ENCODE data around the gene GAGE12C. TPM values are rescaled to one million over a fixed set of nuclear protein-coding genes. Genes with fewer than 3 reads are reported as not detected.
"Not testable (repeated sequence)": the region's sequence is repeated elsewhere in the genome, so short reads cannot be mapped to it uniquely, and the experiment has no call there.

GAGE12C gene, protein sequence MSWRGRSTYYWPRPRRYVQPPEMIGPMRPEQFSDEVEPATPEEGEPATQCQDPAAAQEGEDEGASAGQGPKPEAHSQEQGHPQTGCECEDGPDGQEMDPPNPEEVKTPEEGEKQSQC
- polyA plus RNA-seq (2013, experiment 1 of 2) = not detected
- polyA plus RNA-seq (2013, experiment 2 of 2) = not detected

- not testable (repeated sequence) for H3K36me3 ChIP-seq (ENCODE audit: control insufficient read depth, insufficient read depth, low read length); H3K9me3 ChIP-seq (ENCODE audit: control insufficient read depth, low read length); H3K4me3 ChIP-seq (ENCODE audit: extremely low read depth, insufficient read depth, low read length, poor library complexity, severe bottlenecking); H3K27ac ChIP-seq (ENCODE audit: low read depth, low read length, severe bottlenecking); H3K4me1 ChIP-seq (ENCODE audit: control insufficient read depth, insufficient read depth, low read length, poor library complexity, severe bottlenecking)
- no CpG with 5 or more reads among the region's 16 CpGs for WGBS, 2 experiments (ENCODE audit: insufficient coverage in 2 of 2)
These were observed at the start of gene GAGE12C for GRCh38 chrX:49531877-49532276. GAGE12C (plus strand) TSS chrX:49532177; CDS start chrX:49533332, 1,155 bp downstream.

DNA sequence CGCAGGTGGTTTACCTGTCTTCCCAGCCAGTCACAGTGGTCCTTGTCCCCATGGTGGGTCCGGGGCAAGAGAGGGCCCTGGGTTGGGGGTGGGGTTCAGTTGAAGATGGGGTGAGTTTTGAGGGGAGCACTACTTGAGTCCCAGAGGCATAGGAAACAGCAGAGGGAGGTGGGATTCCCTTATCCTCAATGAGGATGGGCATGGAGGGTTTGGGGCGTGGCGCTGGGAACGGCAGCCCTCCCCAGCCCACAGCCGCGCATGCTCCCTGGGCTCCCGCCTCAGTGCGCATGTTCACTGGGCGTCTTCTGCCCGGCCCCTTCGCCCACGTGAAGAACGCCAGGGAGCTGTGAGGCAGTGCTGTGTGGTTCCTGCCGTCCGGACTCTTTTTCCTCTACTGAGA is 9.5 kb downstream of the GAGE12C start, which contains the start of gene GAGE12D:
GAGE12D (plus strand) TSS at position 301 of the 400 bp plus-strand sequence. CDS start 1,155 bp downstream, outside the sequence.
- not testable (repeated sequence) for H3K4me1 ChIP-seq (ENCODE audit: control insufficient read depth, insufficient read depth, low read length, poor library complexity, severe bottlenecking); H3K36me3 ChIP-seq (ENCODE audit: control insufficient read depth, insufficient read depth, low read length); H3K9me3 ChIP-seq (ENCODE audit: control insufficient read depth, low read length); H3K4me3 ChIP-seq (ENCODE audit: extremely low read depth, insufficient read depth, low read length, poor library complexity, severe bottlenecking); H3K27ac ChIP-seq (ENCODE audit: low read depth, low read length, severe bottlenecking)
- no CpG with 5 or more reads among the region's 16 CpGs for WGBS, 2 experiments (ENCODE audit: insufficient coverage in 2 of 2)

GRCh38 chrX:49550989-49551388 is 19.0 kb downstream of the GAGE12C start, which contains the start of gene GAGE12E:
GAGE12E (plus strand) TSS chrX:49551289; CDS start chrX:49552444, 1,155 bp downstream.
- H3K4me3 ChIP-seq (ENCODE audit: extremely low read depth, insufficient read depth, low read length, poor library complexity, severe bottlenecking); H3K27ac ChIP-seq (ENCODE audit: low read depth, low read length, severe bottlenecking); H3K9me3 ChIP-seq (ENCODE audit: control insufficient read depth, low read length); H3K4me1 ChIP-seq (ENCODE audit: control insufficient read depth, insufficient read depth, low read length, poor library complexity, severe bottlenecking); H3K36me3 ChIP-seq (ENCODE audit: control insufficient read depth, insufficient read depth, low read length): not testable (repeated sequence)
- no CpG with 5 or more reads among the region's 16 CpGs for WGBS, 2 experiments (ENCODE audit: insufficient coverage in 2 of 2)

- not testable (repeated sequence) for H3K36me3 ChIP-seq (ENCODE audit: control insufficient read depth, insufficient read depth, low read length); H3K4me3 ChIP-seq (ENCODE audit: extremely low read depth, insufficient read depth, low read length, poor library complexity, severe bottlenecking); H3K27ac ChIP-seq (ENCODE audit: low read depth, low read length, severe bottlenecking); H3K4me1 ChIP-seq (ENCODE audit: control insufficient read depth, insufficient read depth, low read length, poor library complexity, severe bottlenecking); H3K9me3 ChIP-seq (ENCODE audit: control insufficient read depth, low read length)
- WGBS, 2 experiments (ENCODE audit: insufficient coverage in 2 of 2) = no CpG with 5 or more reads among the region's 16 CpGs
These were observed 28.6 kb downstream of the GAGE12C start, which contains the start of gene GAGE12F for GRCh38 chrX:49560542-49560941. GAGE12F (plus strand) TSS chrX:49560842; CDS start chrX:49561997, 1,155 bp downstream.

GRCh38 chrX:49568728-49569127 is 36.8 kb downstream of the GAGE12C start:
- not testable (repeated sequence) for H3K4me1 ChIP-seq (ENCODE audit: control insufficient read depth, insufficient read depth, low read length, poor library complexity, severe bottlenecking); H3K4me3 ChIP-seq (ENCODE audit: extremely low read depth, insufficient read depth, low read length, poor library complexity, severe bottlenecking); H3K36me3 ChIP-seq (ENCODE audit: control insufficient read depth, insufficient read depth, low read length); H3K9me3 ChIP-seq (ENCODE audit: control insufficient read depth, low read length); H3K27ac ChIP-seq (ENCODE audit: low read depth, low read length, severe bottlenecking)
- WGBS, 2 experiments (ENCODE audit: insufficient coverage in 2 of 2) = no CpG with 5 or more reads among the region's 11 CpGs

DNA sequence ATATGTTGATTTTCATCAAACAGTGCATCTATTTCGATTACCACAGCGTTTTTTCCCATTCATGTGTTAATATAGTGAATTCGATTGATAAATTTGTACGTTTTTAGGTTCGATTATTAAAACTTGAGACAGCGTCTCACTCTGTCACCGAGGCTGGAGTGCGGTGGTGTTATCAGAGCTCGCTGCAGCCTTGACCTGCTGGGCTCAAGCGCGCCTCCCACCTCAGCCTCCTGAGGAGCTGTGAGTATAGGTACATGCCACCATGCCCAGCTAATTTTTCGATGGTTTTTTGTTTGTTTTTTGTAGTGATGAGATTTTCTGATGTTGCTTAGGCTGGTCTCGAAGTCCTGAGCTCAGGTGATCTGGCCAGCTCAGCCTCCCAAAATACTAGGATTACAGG is 37.2 kb downstream of the GAGE12C start:
- H3K36me3 ChIP-seq (ENCODE audit: control insufficient read depth, insufficient read depth, low read length); H3K4me3 ChIP-seq (ENCODE audit: extremely low read depth, insufficient read depth, low read length, poor library complexity, severe bottlenecking); H3K9me3 ChIP-seq (ENCODE audit: control insufficient read depth, low read length); H3K4me1 ChIP-seq (ENCODE audit: control insufficient read depth, insufficient read depth, low read length, poor library complexity, severe bottlenecking); H3K27ac ChIP-seq (ENCODE audit: low read depth, low read length, severe bottlenecking): not testable (repeated sequence)
- 91% methylated on average over 6 of the region's 13 CpGs; no CpG with 5 or more reads in 1 of the 2 experiments for WGBS, 2 experiments (ENCODE audit: insufficient coverage in 2 of 2)

- not testable (repeated sequence) for H3K9me3 ChIP-seq (ENCODE audit: control insufficient read depth, low read length); H3K27ac ChIP-seq (ENCODE audit: low read depth, low read length, severe bottlenecking); H3K36me3 ChIP-seq (ENCODE audit: control insufficient read depth, insufficient read depth, low read length); H3K4me3 ChIP-seq (ENCODE audit: extremely low read depth, insufficient read depth, low read length, poor library complexity, severe bottlenecking); H3K4me1 ChIP-seq (ENCODE audit: control insufficient read depth, insufficient read depth, low read length, poor library complexity, severe bottlenecking)
- no CpG with 5 or more reads among the region's 16 CpGs for WGBS, 2 experiments (ENCODE audit: insufficient coverage in 2 of 2)
These were observed 38.1 kb downstream of the GAGE12C start, which contains the start of gene GAGE12G for GRCh38 chrX:49570100-49570499. GAGE12G (plus strand) TSS chrX:49570400; CDS start chrX:49571555, 1,155 bp downstream.

GRCh38 chrX:49579649-49580048 is 47.7 kb downstream of the GAGE12C start, which contains the start of gene GAGE12H:
GAGE12H (plus strand) TSS chrX:49579949; CDS start chrX:49581104, 1,155 bp downstream.
- not testable (repeated sequence) for H3K27ac ChIP-seq (ENCODE audit: low read depth, low read length, severe bottlenecking); H3K36me3 ChIP-seq (ENCODE audit: control insufficient read depth, insufficient read depth, low read length); H3K4me1 ChIP-seq (ENCODE audit: control insufficient read depth, insufficient read depth, low read length, poor library complexity, severe bottlenecking); H3K9me3 ChIP-seq (ENCODE audit: control insufficient read depth, low read length); H3K4me3 ChIP-seq (ENCODE audit: extremely low read depth, insufficient read depth, low read length, poor library complexity, severe bottlenecking)
- WGBS, 2 experiments (ENCODE audit: insufficient coverage in 2 of 2) = no CpG with 5 or more reads among the region's 16 CpGs

All from mesodermal cell (in vitro differentiated cells).